Urinary bladder (tissue), 4 donors: ENCODE measurements around the gene SLC36A3. TPM values are rescaled to one million over a fixed set of nuclear protein-coding genes. Genes with fewer than 3 reads are reported as not detected.
"Not testable (repeated sequence)": the region's sequence is repeated elsewhere in the genome, so short reads cannot be mapped to it uniquely, and the experiment has no call there.

Source experiments
- DNase-seq: peaks from one replicate; pipeline ENCODE4 v3.0.0-alpha.2; 2015; ENCODE audit errors: extremely low spot score
- H3K27ac ChIP-seq: one replicate; pipeline ENCODE4 v1.5.1; 2013; ENCODE audit warnings: low read depth, mild to moderate bottlenecking, moderate library complexity
- H3K36me3 ChIP-seq: one replicate; pipeline ENCODE4 v1.6.1; 2013; ENCODE audit warnings: mild to moderate bottlenecking, moderate library complexity; ENCODE audit not compliant: insufficient read depth
- H3K4me1 ChIP-seq: one replicate; pipeline ENCODE4 v1.6.1; 2013; ENCODE audit warnings: mild to moderate bottlenecking, moderate library complexity; ENCODE audit not compliant: insufficient read depth
- H3K4me3 ChIP-seq: one replicate; pipeline ENCODE4 v1.5.1; 2013; ENCODE audit warnings: low read depth, low read length
- WGBS: extraction: QIAGEN DNeasy Blood & Tissue Kit; methylation state at CpG from one replicate; pipeline ENCODE4 v1.1.7; 2013; 5-methylcytosine and 5-hydroxymethylcytosine counted together
- polyA plus RNA-seq: library from polyadenylated mRNA; stranded (reverse); fragments of 200-250 nt; gene quantifications from one replicate; pipeline ENCODE4 v1.2.3, GENCODE V29; 2013
- total RNA-seq: library from RNA; depleted of rRNA; stranded (reverse); fragments of >200 nt; gene quantifications from one replicate; pipeline ENCODE4 v1.2.3, GENCODE V29; 2014
- donor health status: healthy with polysubstance abuse.
- donor health status: healthy.

Gene SLC36A3
- total and polyA plus RNA-seq, 2 donors, result not detected

- not testable (repeated sequence) for H3K4me3 ChIP-seq, H3K36me3 ChIP-seq, DNase-seq, H3K27ac ChIP-seq, H3K4me1 ChIP-seq
- 89% methylated on average over 6 of the region's 6 CpGs for WGBS
These were observed 68.4 kb downstream of the SLC36A3 start for GRCh38 chr5:151235239-151235571.

- no peak overlapping the region for H3K4me3 ChIP-seq
These were observed 68.9 kb downstream of the SLC36A3 start for GRCh38 chr5:151234476-151235238.

GRCh38 chr5:151233616-151234085 lies 69.9 kb downstream of the SLC36A3 start:
- no peak for DNase-seq
- H3K4me1 ChIP-seq, result no peaks in the 10 kb centered on the region
- whole genome bisulfite sequencing, result 93% methylated on average over 8 of the region's 8 CpGs
- H3K4me3 ChIP-seq, result no peak overlapping the region
- no peaks in the 10 kb centered on the region for H3K36me3 ChIP-seq
- no peak overlapping the region for H3K27ac ChIP-seq

More at GRCh38 chr5:151234476-151235238, 68.9 kb downstream of the SLC36A3 start:
- Histone ChIP-seq H3K27ac (no peak overlapping the region), H3K36me3 (no peaks in the 10 kb centered on the region), H3K4me1 (no peaks in the 10 kb centered on the region)
- no peak for DNase-seq
- 16% methylated on average over 17 of the region's 17 CpGs for WGBS

- Histone ChIP-seq H3K36me3 (no peaks in the 10 kb centered on the region), H3K4me3 (no peak overlapping the region), H3K27ac (no peak overlapping the region), H3K4me1 (no peaks in the 10 kb centered on the region)
- no peak for DNase-seq
These were observed 72.2 kb downstream of the SLC36A3 start for GRCh38 chr5:151231359-151231758.

- no peak overlapping the region for H3K27ac ChIP-seq
These were observed 73.4 kb downstream of the SLC36A3 start for GRCh38 chr5:151230048-151230680.

GRCh38 chr5:151228986-151229385 lies 74.6 kb downstream of the SLC36A3 start:
- Histone ChIP-seq H3K36me3 (no peaks in the 10 kb centered on the region), H3K4me3 (no peak overlapping the region), H3K4me1 (no peaks in the 10 kb centered on the region), H3K27ac (no peak overlapping the region)
- no peak for DNase-seq
- 83% methylated on average over 2 of the region's 2 CpGs for WGBS

More at GRCh38 chr5:151230048-151230680, 73.4 kb downstream of the SLC36A3 start:
- WGBS, result 69% methylated on average over 6 of the region's 6 CpGs
- no peak overlapping the region for H3K4me3 ChIP-seq
- H3K4me1 ChIP-seq, result no peaks in the 10 kb centered on the region
- no peaks in the 10 kb centered on the region for H3K36me3 ChIP-seq
- DNase-seq, result no peak

GRCh38 chr5:151227918-151228447 lies 75.6 kb downstream of the SLC36A3 start:
- no peaks in the 10 kb centered on the region for H3K36me3 ChIP-seq
- H3K27ac ChIP-seq, result no peak overlapping the region
- no peak for DNase-seq
- 55% methylated on average over 6 of the region's 6 CpGs for WGBS
- no peak overlapping the region for H3K4me3 ChIP-seq
- no peaks in the 10 kb centered on the region for H3K4me1 ChIP-seq

Other genes starting within 250 kb of the SLC36A3 start
- gene TNIP1, start 222.7 kb downstream of the SLC36A3 start, total RNA-seq, result 32.4 TPM
- gene TNIP1, start 222.7 kb downstream of the SLC36A3 start, polyA plus RNA-seq, result 69.3 TPM
- 275 TPM for gene ANXA6, start 146.0 kb downstream of the SLC36A3 start, total RNA-seq
- 426 TPM for gene ANXA6, start 146.0 kb downstream of the SLC36A3 start, polyA plus RNA-seq
- 13.9 TPM for gene CCDC69, start 79.7 kb downstream of the SLC36A3 start, total RNA-seq
- 155 TPM for gene CCDC69, start 79.7 kb downstream of the SLC36A3 start, polyA plus RNA-seq
- gene GM2A, start 50.6 kb downstream of the SLC36A3 start, total RNA-seq, result 33.7 TPM
- gene GM2A, start 50.6 kb downstream of the SLC36A3 start, polyA plus RNA-seq, result 28.6 TPM
- not detected for gene SLC36A2, start 43.8 kb upstream of the SLC36A3 start, total RNA-seq
- gene SLC36A2, start 43.8 kb upstream of the SLC36A3 start, polyA plus RNA-seq, result 0.03 TPM
- gene SLC36A1, start 143.8 kb upstream of the SLC36A3 start, total RNA-seq, result 9.8 TPM
- 5.5 TPM for gene SLC36A1, start 143.8 kb upstream of the SLC36A3 start, polyA plus RNA-seq